GM18505 (cell line): Measurements from ENCODE around the gene MYT1.

ENCODE experiments used
- ATAC-seq: cut with Tn5 transposase; IDR thresholded peaks from one replicate; pipeline ENCODE4 v1.9.1; 2021; ENCODE audit not compliant: unreplicated experiment
- POLR2A ChIP-seq: IDR thresholded peaks from 4 replicates; pipeline ENCODE4 v1.6.1; 2011; ENCODE audit warnings: borderline replicate concordance; ENCODE audit not compliant: insufficient read depth, insufficient read length; ENCODE audit errors: extremely low read depth

Gene MYT1

DNA sequence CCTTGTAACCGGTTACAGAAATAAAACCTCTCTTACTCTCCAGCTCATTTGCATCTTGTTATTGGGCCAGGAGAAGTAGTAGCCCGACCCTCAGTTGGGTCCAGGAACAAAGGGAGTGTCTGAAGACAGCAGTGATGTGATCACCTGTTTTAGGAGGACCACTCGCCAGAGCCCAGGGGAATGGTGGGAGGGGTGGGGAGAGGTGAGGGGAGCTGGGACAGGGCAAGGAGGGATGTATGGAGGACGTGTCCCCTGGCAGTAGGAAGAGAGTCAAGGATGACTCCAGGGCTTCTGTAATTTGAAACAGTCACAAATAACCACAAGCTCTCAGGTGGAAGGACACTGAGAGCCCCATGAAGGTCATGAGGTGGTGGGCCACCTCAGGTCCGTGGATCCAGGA, 89.9 kb downstream of the MYT1 start:
- no peak for ATAC-seq
- TF ChIP-seq POLR2A = no peak

DNA sequence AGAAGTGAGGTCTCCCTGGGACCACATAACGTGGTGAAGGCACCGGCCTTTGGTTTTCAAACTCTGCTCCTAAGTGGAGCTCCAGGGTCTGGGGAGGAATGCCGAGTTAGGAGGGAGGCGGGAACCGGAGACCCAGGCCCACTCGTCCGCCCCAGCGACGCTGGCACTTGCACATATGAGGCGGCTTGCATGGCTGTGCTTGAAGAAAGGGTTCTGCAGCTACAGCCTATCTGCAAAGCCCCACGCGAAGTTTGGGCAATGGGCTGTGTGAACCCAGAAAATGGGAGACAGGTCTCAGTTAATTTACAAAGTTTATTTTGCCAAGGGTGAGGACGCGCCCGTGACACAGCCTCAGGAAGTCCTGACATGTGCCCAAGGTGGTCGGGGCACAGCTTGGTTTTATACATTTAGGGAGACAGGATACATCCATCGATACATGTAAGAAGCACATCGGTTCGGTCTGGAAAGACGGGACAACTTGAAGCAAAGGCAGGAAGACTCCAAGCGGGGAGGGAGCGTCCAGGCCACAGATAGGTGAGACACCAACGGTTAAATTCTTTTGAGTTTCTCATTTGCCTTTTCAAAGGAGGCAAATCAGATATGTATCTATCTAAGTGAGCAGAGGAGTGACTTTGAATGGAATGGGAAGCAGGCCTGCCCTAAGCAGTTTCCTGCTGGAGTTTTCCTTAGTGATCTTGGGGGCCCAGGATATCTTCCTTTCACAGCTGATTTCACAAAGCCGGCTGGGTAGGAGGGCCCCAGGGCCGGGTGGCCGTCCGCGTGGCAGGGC, 90.5 kb downstream of the MYT1 start:
- ATAC-seq = no peak
- no peak for TF ChIP-seq POLR2A

DNA sequence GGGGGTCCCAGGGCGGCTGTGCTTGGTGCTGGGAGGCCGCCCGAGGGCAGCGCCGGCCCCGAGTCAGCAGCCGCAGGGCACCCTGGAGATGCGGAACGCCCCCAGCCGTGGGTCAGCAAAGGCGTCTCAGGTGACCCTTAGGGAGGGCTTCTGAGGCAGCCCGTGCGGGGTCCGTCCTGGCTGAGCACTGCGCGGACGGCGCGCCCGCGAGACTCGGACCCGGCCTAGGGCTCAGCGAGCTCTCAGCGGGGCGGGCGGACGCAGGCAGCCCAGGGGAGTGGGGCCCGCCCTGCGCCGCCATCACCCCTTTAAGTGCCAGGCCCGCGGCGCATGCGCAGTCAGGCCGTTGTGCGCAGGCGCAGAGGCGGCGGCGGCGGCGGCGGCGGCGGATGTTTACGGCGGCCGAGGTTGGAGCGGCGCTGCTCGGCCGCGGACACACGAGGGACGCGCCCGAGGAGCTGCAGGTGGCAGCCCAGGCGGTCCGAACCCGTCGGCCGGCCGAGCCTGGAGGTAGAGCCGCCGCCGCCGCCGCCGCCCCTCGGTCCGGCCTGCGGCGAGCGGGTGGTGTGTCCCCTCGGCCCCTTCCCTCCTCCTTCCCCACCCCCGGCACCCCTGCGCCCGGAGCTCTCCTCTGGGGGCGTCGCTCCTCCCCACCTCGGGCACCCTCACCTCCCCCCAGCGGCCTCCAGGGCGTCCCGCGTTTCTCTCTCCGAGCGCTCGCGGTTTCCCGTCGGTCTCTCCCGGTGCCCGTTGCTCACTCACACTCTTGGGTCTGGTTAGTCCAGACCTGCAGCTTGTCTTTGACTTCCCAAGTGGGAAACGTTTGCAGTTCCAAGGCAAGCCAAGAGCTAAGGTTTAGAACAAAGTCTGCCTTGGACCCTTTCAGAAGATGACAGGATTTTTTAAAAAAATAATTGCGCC, 91.4 kb downstream of the MYT1 start, which contains the start of gene PCMTD2:
PCMTD2 (plus strand) TSS at position 388 of the 921 bp plus-strand sequence. CDS start 4,218 bp downstream, outside the sequence.
- ATAC-seq = peak; percentile 76
- TF ChIP-seq POLR2A = peak; percentile 79

DNA sequence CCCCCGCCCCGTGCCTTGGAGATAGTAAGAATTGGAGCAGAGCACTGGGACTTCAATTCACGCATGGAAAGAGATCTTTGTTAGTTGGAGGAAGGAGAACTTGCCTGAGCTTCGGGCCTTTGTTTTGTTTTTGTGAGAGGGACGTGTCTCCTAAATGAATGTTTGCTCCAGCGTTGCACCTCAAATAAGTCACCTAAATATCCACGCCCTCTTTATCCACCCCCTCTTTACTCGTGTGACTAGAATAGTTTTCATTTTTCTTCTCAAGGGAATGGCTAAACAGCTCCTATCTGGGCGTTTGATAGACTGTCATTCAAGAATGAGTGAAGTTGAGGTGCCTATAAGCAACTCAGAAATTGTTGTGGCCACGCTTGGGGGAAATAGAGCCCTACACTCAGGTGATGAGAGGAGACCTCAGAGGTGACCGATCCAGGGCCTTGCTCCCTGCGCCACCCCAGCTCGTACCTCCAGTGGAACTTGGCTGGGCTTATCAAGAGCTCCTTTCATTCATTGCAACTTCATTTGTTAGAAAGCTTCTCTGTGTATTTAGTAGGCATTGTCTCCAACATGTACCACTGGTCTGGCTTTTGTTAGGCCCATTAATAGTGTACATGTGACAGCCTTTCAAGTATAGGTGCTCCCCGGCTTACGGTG, 92.2 kb downstream of the MYT1 start:
- ATAC-seq = no peak
- no peak for TF ChIP-seq POLR2A

DNA sequence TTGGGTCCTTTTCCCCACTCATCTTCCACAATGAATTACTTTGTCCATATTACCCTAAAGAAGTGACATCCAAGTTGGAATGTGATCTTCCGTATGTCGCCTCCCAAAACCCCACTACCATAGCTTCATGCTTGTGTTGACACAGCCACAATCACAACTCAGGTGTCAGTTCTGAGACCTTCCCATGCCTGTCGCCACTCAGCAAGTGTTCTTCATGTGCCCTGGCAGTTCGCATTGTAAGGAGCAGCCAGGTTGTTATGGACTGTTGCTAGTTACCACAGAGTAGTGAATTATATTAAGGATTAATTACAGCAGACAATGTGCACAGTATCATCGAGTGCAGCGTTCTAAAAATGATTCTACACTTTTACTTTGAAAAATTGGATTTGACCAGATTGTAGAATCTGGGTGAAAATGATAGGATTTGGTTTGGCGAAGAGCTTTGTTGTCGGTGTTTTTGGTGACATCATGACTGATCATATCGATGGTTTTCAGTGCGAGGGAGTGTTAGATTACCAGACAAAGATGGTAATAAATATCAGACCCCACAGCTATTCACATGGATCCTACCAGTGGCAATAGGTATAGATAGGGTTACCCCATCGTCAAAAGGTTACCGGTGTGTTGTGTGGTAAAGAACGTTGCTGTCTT, 93.0 kb downstream of the MYT1 start:
- no peak for ATAC-seq
- no peak for TF ChIP-seq POLR2A

DNA sequence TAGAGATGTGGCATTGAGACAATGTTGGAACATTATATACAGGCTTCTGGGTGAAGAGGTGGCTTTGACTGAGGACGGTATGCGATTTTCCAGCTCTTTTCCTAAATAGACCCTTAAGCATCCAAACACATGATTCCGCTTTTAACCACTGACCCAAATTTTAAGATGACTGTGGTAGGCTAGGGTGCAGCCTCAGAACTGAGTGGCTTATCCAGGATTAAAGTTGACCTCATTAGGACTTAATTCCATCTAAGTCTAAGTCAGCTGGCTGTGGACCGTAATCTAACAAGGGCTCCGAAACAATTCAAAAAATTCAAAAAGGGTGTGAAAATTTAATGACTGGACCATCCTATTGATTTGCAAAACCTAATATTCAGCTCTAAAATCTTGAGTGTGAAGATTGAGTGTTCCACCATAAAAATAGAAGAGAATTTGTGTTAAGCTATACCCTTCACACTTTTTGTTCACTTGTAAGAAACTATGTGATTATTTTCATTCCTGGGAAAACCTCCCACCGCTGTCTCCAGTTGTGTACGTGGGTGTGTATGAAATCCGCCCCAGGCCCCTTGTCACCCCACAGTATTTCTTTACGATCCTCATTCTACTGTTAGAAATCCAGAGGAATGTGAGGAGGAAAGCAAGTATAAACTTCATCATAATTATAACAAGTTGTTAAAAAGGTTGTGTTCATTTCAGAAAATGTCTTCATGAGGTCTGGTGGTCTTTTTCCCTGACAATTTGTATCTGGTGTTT, 94.0 kb downstream of the MYT1 start:
- TF ChIP-seq POLR2A = no peak
- ATAC-seq = no peak

DNA sequence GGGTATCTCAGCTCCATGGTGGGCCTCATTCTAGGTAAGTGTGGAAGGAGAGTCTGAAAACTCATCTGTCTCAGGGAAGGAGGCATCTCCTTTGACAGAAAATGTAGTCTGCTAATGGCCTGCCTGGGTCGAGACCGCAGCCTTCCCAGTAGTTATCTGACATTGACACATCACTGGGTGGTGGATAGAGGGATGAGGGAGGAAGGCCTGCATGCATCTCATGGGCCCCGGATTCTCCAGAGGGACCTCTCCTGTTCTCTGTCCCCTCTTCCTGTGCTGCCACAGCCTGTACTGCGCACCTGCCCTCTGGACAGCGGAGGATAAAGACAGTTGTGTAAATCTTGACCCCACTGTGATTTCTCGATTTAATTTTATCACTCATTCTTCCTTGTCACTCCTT, 96.0 kb downstream of the MYT1 start:
- ATAC-seq = no peak
- no peak for TF ChIP-seq POLR2A

DNA sequence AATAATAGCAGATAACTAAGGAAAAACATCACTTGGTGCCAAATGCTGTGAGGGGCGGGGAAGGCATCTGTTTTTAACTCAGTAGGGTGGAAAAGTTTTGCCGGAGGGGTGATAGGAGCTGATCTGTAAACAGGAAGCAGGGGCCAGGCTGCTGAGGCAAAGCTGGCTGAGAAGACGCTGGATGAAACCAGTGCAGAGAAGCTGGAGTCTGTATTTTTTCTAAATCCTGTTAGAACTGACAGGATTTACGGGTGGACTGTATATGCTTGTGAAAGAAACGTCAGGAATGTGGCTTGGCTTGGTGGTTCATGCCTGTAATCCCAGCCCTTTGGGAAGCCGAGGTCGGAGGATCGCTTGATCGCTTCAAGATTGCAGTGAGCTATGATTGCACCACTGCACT, 96.9 kb downstream of the MYT1 start:
- ATAC-seq = no peak
- no peak for TF ChIP-seq POLR2A

DNA sequence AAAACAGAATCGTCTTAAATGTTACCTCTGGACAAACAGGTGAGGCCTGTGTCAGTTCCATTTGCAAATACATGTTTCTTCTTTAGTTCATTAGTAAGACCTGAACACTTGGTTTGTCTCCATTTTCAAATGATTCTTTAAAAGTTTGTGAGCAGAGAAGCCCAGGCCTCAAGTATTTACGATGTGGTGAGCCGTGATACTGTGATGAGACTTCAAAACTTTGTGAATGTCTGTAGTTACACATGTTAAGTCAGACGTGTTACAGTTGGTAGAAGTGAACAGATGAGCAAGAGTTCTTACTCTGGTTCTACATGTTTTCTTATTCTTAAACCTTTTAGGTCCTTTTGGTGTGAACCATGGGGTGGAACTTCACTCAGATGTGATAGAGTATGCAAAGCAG, 99.8 kb downstream of the MYT1 start:
- ATAC-seq = no peak
- no peak for TF ChIP-seq POLR2A

DNA sequence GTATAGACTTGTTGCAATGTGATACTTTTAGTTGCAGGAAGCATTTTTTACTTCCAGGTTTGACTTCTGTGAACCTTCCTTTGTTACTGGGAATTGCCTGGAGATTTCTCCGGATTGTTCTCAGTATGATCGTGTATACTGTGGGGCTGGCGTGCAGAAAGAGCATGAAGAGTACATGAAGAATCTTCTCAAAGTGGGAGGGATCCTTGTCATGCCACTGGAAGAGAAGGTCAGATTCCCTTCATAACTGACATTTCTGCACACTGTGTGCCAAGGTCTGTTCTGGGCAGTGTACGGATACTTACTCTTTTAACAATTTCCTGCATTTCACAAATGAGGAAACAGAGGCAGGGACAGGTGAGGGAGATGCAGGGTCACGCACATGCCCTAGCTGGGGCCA, 100.9 kb downstream of the MYT1 start:
- ATAC-seq = no peak
- TF ChIP-seq POLR2A = no peak

DNA sequence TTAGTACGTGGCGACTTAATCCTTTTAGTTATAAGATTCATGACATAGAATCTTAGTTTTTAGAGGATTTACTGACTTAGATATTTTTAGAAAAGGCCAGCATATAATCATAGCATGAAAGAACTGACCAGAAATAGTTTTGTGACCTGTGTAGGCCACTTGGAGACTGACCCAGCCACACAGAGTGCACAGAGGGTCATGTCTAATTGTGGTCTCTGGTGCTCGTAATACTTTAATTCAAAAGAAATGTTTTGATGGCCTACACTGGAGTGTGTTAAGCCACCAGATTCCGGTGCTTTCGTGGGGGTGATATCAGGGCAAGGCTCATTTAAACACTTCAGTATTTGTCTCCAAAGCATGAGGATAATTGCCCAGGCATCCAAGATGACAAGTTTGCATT, 102.7 kb downstream of the MYT1 start:
- ATAC-seq = no peak
- no peak for TF ChIP-seq POLR2A

DNA sequence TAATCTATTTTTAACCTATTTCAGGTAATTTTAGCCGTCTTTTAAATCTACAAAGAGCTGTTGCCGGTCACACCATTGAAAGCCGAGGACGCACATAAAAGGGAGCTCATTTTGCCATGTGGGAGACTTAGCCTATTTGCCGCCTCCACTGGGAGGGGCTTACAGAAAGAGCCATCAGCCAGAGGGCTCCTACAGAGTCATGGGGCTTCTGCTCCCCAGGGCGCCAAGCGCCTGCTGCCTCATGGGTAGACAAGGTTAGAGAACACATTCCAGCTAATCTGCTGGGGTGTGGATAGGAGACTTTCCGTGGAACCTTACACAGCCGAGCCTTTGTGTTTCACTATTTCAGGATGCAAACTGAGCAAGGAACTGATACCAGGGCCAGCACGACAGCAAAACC, 103.9 kb downstream of the MYT1 start:
- no peak for ATAC-seq
- no peak for TF ChIP-seq POLR2A
